ENCODE measurements around the gene LRRC17.

Gene LRRC17

DNA sequence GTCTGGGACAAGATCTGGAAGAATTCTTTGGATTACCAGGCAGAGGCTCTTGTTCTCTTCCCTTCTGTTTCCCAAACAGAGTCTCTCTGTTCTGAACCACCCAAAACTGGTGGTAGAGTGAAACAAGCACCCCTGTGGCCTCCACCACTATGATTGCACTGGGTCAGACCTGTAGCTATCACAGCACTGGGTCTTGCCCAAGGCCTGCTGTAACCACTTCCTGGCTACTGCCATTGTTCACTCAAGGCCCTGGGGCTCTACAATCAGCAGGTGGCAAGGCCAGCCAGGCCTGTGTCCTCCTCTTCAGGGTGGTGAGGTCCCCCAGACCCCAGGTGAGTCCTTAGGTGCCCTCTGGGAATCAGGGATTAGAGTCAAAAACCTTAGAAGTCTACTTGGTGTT lies 4.1 kb upstream of the LRRC17 start:
- Histone ChIP-seq H3K9me3 (replicated peaks in 1 of 11) (peaks cover 17 to 49% (median 33%) of the 10 kb centered on the region in 11 experiments), H3K4me3 (no peak overlapping the region), H3K27ac (no peak overlapping the region), H3K36me3 (peaks cover 0 to 9% (median 0%) of the 10 kb centered on the region in 11 experiments; a peak in 1 of 22 replicates), H4K20me1 (no peaks in the 10 kb centered on the region), H3K4me2 (no peak overlapping the region), H3K9ac (no peak overlapping the region), H3K4me1 (peaks cover 0 to 12% (median 6%) of the 10 kb centered on the region in 10 experiments; a peak in 12 of 20 replicates), H3K27me3 (no peaks in the 10 kb centered on the region)
- TF ChIP-seq Cebpa-rat (IDR thresholded peaks at IDR 0.05), result no peak

GRCh38 chr7:102913826-102914225 lies 1.0 kb downstream of the LRRC17 start:
- H3K36me3 ChIP-seq, result peaks cover 0 to 2% (median 0%) of the 10 kb centered on the region in 11 experiments; a peak in 1 of 22 replicates
- no peak overlapping the region for H3K9ac ChIP-seq
- H3K4me3 ChIP-seq, result no peak overlapping the region
- H3K27ac ChIP-seq, result no peak overlapping the region
- H4K20me1 ChIP-seq, result no peaks in the 10 kb centered on the region
- no peaks in the 10 kb centered on the region for H3K27me3 ChIP-seq
- TF ChIP-seq Cebpa-rat (IDR thresholded peaks at IDR 0.05), result no peak
- H3K4me2 ChIP-seq, result no peak overlapping the region; a peak in 1 of 22 replicates
- H3K4me1 ChIP-seq, result peaks cover 0 to 12% (median 6%) of the 10 kb centered on the region in 10 experiments; a peak in 12 of 20 replicates
- peaks cover 3 to 22% (median 12%) of the 10 kb centered on the region in 11 experiments for H3K9me3 ChIP-seq (replicated peaks in 1 of 11)

- no peaks in the 10 kb centered on the region for H3K36me3 ChIP-seq
- no peak overlapping the region for H3K4me3 ChIP-seq
- H3K9ac ChIP-seq, result no peak overlapping the region
- H3K9me3 ChIP-seq (replicated peaks in 1 of 11), result peaks cover 0 to 15% (median 5%) of the 10 kb centered on the region in 11 experiments; a peak in 10 of 22 replicates
- H3K4me1 ChIP-seq, result peaks cover 0 to 12% (median 6%) of the 10 kb centered on the region in 10 experiments; a peak in 12 of 20 replicates
- no peak overlapping the region for H3K27ac ChIP-seq
- H4K20me1 ChIP-seq, result no peaks in the 10 kb centered on the region
- no peaks in the 10 kb centered on the region for H3K27me3 ChIP-seq
- H3K4me2 ChIP-seq, result no peak overlapping the region
- TF ChIP-seq Cebpa-rat (IDR thresholded peaks at IDR 0.05), result no peak
Measured at GRCh38 chr7:102914585-102914984, 1.8 kb downstream of the LRRC17 start.

GRCh38 chr7:102916426-102916825 lies 3.6 kb downstream of the LRRC17 start:
- no peak overlapping the region for H3K27ac ChIP-seq
- no peak for TF ChIP-seq Cebpa-rat (IDR thresholded peaks at IDR 0.05)
- H3K4me3 ChIP-seq, result no peak overlapping the region
- no peak overlapping the region for H3K4me2 ChIP-seq
- H3K9me3 ChIP-seq (replicated peaks in 1 of 11), result no peaks in the 10 kb centered on the region
- no peaks in the 10 kb centered on the region for H3K27me3 ChIP-seq
- H3K4me1 ChIP-seq, result peaks cover 0 to 12% (median 6%) of the 10 kb centered on the region in 10 experiments; a peak in 12 of 20 replicates
- no peak overlapping the region for H3K9ac ChIP-seq
- H4K20me1 ChIP-seq, result no peaks in the 10 kb centered on the region
- H3K36me3 ChIP-seq, result no peaks in the 10 kb centered on the region

DNA sequence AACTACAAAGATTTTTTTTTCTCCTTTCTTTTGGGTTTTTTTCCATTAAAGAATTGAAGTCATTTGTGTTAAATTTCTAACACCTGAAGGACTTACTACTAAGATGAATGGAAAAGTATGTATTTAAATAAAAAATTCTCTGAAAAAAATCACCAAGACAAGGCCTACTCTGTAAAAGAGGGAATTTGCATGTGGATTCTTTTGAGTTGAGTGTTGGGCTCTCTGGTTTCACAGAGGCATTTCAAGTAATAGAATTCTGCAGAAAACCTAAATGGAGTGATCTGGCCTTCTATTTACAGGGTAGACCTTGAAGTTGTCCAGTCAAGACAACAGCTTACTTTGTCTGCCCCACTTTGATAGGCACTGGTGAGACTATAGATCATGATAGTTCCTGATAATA lies 4.1 kb downstream of the LRRC17 start:
- no peak for TF ChIP-seq Cebpa-rat (IDR thresholded peaks at IDR 0.05)

GRCh38 chr7:102917436-102918353 lies 4.9 kb downstream of the LRRC17 start:
- TF ChIP-seq Cebpa-rat (IDR thresholded peaks at IDR 0.05), result no peak
- Histone ChIP-seq H3K4me3 (no peak overlapping the region), H3K27me3 (no peaks in the 10 kb centered on the region), H3K27ac (no peak overlapping the region), H3K9ac (no peak overlapping the region), H3K36me3 (no peaks in the 10 kb centered on the region), H4K20me1 (no peaks in the 10 kb centered on the region), H3K4me2 (no peak overlapping the region), H3K4me1 (peaks cover 0 to 10% (median 5%) of the 10 kb centered on the region in 10 experiments; a peak in 12 of 20 replicates), H3K9me3 (replicated peaks in 1 of 11) (no peaks in the 10 kb centered on the region)

More for the DNA sequence above, 4.1 kb downstream of the LRRC17 start:
- no peaks in the 10 kb centered on the region for H3K36me3 ChIP-seq
- H4K20me1 ChIP-seq, result no peaks in the 10 kb centered on the region
- H3K4me2 ChIP-seq, result no peak overlapping the region
- H3K9ac ChIP-seq, result no peak overlapping the region
- H3K9me3 ChIP-seq (replicated peaks in 1 of 11), result no peaks in the 10 kb centered on the region
- H3K27ac ChIP-seq, result no peak overlapping the region
- peaks cover 0 to 12% (median 6%) of the 10 kb centered on the region in 10 experiments; a peak in 12 of 20 replicates for H3K4me1 ChIP-seq
- no peaks in the 10 kb centered on the region for H3K27me3 ChIP-seq
- no peak overlapping the region for H3K4me3 ChIP-seq

GRCh38 chr7:102918845-102919244 lies 6.0 kb downstream of the LRRC17 start:
- Histone ChIP-seq H4K20me1 (no peaks in the 10 kb centered on the region), H3K27me3 (no peaks in the 10 kb centered on the region), H3K27ac (no peak overlapping the region), H3K4me2 (no peak overlapping the region), H3K4me3 (no peak overlapping the region), H3K36me3 (no peaks in the 10 kb centered on the region), H3K9ac (no peak overlapping the region), H3K9me3 (replicated peaks in 1 of 11) (no peaks in the 10 kb centered on the region), H3K4me1 (no peaks in the 10 kb centered on the region)
- TF ChIP-seq Cebpa-rat (IDR thresholded peaks at IDR 0.05), result no peak

DNA sequence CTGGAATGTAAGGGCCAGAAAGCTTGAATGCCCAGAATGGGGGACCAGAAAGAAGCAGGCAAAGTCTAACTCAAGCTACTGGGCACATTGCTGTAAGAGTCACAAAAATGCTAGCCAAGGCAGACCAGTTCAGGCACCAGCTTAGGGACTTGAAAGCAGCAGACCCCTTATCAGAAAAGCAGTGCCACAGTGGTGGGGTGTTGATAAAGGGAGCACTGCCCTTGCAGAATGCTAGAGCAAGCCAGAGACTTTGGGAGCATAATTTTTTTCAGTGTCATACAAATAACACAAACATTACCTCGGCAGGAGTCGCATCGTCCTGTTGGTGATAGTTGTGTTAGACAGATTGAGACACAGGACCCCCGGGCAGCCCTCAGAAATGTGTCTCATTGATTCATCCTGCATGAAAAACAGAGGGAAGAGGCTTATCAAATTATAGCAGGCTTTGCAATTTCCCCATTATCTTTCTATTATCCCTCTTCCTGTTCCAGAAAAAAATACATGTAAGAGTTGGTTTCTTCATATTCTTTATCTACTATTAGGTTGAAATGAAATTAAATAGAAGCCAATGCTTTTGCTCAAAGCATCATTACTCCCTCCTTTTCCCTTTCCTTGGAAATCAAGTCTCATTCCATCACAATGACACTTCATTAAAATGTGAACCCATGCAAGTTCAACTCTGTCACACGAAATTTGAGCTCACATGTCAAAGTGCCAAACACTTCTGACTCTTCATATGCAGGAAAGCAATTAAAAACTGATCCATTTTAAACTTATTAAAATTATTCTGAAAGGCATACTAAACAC lies 13.4 kb downstream of the LRRC17 start:
- H3K9ac ChIP-seq, result no peak overlapping the region
- no peak for TF ChIP-seq Cebpa-rat (IDR thresholded peaks at IDR 0.05)
- H3K4me1 ChIP-seq, result no peaks in the 10 kb centered on the region
- no peak overlapping the region for H3K4me3 ChIP-seq
- H3K9me3 ChIP-seq (replicated peaks in 1 of 11), result no peaks in the 10 kb centered on the region
- no peaks in the 10 kb centered on the region for H3K36me3 ChIP-seq
- H3K27me3 ChIP-seq, result no peaks in the 10 kb centered on the region
- H4K20me1 ChIP-seq, result no peaks in the 10 kb centered on the region
- no peak overlapping the region for H3K27ac ChIP-seq
- H3K4me2 ChIP-seq, result no peak overlapping the region

DNA sequence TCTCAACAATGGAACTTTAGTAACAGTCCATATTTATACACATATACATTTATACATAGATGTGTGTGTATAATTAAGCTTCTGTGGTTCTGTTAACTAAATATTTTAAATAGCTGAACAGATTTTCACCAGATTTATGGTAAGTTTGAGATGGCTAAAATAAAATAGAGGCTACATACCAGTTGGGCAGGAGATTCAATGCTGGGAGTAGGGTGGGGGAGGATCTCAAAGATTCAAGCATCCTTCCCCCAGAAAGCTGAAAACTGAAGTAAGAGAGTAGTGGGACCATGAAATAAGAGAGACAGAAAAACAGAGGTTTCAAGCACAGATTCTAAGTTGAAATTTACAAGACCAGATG lies 14.0 kb downstream of the LRRC17 start:
- Histone ChIP-seq H3K4me2 (no peak overlapping the region), H3K27ac (no peak overlapping the region), H3K4me1 (no peaks in the 10 kb centered on the region), H4K20me1 (no peaks in the 10 kb centered on the region), H3K4me3 (no peak overlapping the region), H3K27me3 (no peaks in the 10 kb centered on the region), H3K9ac (no peak overlapping the region), H3K9me3 (replicated peaks in 1 of 11) (no peaks in the 10 kb centered on the region), H3K36me3 (no peaks in the 10 kb centered on the region)
- TF ChIP-seq Cebpa-rat (IDR thresholded peaks at IDR 0.05), result no peak
